Embryonic facial prominence (tissue), 1 donor: Measurements from ENCODE around the gene APOL6.
"Not testable (repeated sequence)": the region's sequence is repeated elsewhere in the genome, so short reads cannot be mapped to it uniquely, and the experiment has no call there.

Source experiments
- DNase-seq: peaks from one replicate; pipeline ENCODE4 v3.0.0-alpha.2; 2016; ENCODE audit errors: extremely low spot score

Gene APOL6

GRCh38 chr22:35677460-35678187, 29.4 kb downstream of the APOL6 start:
- no peak for DNase-seq

- DNase-seq = no peak
Measured at GRCh38 chr22:35678836-35679235, 30.6 kb downstream of the APOL6 start.

GRCh38 chr22:35679492-35679891, 31.2 kb downstream of the APOL6 start:
- DNase-seq = not testable (repeated sequence)

- no peak for DNase-seq
Measured at GRCh38 chr22:35681454-35682052, 33.3 kb downstream of the APOL6 start.

GRCh38 chr22:35683560-35683959, 35.3 kb downstream of the APOL6 start:
- DNase-seq = no peak

- DNase-seq = no peak
Measured at GRCh38 chr22:35684270-35684700, 36.0 kb downstream of the APOL6 start.

- DNase-seq = no peak
Measured at GRCh38 chr22:35684732-35685131, 36.5 kb downstream of the APOL6 start.

GRCh38 chr22:35685731-35686130, 37.5 kb downstream of the APOL6 start:
- no peak for DNase-seq

- DNase-seq = no peak
Measured at GRCh38 chr22:35686298-35686697, 38.1 kb downstream of the APOL6 start.

- DNase-seq = no peak
Measured at GRCh38 chr22:35687461-35687860, 39.2 kb downstream of the APOL6 start.

- no peak for DNase-seq
Measured at GRCh38 chr22:35688913-35689675, 40.8 kb downstream of the APOL6 start.

- no peak for DNase-seq
Measured at GRCh38 chr22:35690001-35690400, 41.8 kb downstream of the APOL6 start.

GRCh38 chr22:35695202-35695601, 47.0 kb downstream of the APOL6 start:
- DNase-seq = no peak

GRCh38 chr22:35697142-35697541, 48.9 kb downstream of the APOL6 start:
- DNase-seq = no peak

GRCh38 chr22:35699852-35700251, 51.6 kb downstream of the APOL6 start:
- not testable (repeated sequence) for DNase-seq

GRCh38 chr22:35703861-35704584, 55.8 kb downstream of the APOL6 start:
- DNase-seq = no peak

- no peak for DNase-seq
Measured at GRCh38 chr22:35705141-35705540, 56.9 kb downstream of the APOL6 start.

- no peak for DNase-seq
Measured at GRCh38 chr22:35708453-35708852, 60.2 kb downstream of the APOL6 start.

- DNase-seq = no peak
Measured at GRCh38 chr22:35708917-35709316, 60.7 kb downstream of the APOL6 start.

GRCh38 chr22:35711336-35711735, 63.1 kb downstream of the APOL6 start:
- no peak for DNase-seq

GRCh38 chr22:35712672-35713071, 64.4 kb downstream of the APOL6 start:
- no peak for DNase-seq

- DNase-seq = no peak
Measured at GRCh38 chr22:35717572-35717971, 69.3 kb downstream of the APOL6 start, which contains the start of gene APOL5. TSS of gene APOL5 (plus strand) at chr22:35717872. CDS start at chr22:35717872, 0 bp downstream.
